GM19328 (cell line): ENCODE data around the gene DNASE2.
A peak's percentile ranks its signal among the peaks of the same experiment; 100 is the strongest.

Experiments
- ATAC-seq: cut with Tn5 transposase; IDR thresholded peaks from one replicate; pipeline ENCODE4 v1.9.1; 2021; ENCODE audit warnings: mild to moderate bottlenecking, moderate library complexity; ENCODE audit not compliant: unreplicated experiment

The DNASE2 gene

DNA sequence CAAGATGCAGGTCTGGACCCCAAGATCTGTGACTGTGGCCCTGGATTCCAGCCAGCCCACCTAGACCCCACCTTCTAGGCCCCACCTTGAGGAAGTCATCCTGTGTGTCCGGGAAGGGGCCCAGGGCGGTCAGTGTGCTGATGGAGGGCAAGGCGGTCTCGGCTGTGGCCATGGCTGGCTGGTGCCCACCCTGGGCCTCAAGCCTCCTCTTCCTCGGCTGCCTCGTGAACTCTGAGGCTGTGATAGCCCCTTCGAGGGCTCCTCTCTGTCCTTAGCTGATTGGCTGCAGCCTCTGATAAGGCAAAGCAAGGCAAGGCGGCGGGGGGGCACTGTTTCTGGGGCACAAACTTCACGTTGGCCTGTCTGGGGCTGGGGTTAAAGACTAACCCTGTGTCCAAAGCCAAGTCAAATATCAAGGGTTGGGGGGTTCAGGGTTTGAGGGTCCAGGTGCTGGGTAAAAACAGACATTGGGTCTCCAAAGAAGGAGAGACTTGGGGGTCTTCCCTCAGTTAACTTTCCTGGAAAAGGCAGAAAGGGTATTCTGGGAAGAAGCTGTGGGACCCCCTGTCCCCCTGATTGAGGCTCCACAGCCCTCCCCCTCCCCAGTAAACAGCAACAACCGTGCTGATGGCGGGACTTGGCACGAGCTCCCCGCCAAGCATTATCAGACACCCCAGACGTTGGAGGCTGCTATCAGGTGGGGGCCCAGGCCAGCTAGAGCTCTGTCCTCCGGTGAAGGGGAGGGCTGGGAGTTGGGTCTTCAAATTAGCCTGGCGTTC is 5.9 kb upstream of the DNASE2 start, which contains the start of gene KLF1:
KLF1 (minus strand) TSS at position 233 of the 779 bp plus-strand sequence; CDS start at position 172, 61 bp downstream.
- no peak for ATAC-seq

GRCh38 chr19:12886651-12886968 is 5.4 kb upstream of the DNASE2 start:
- no peak for ATAC-seq

DNA sequence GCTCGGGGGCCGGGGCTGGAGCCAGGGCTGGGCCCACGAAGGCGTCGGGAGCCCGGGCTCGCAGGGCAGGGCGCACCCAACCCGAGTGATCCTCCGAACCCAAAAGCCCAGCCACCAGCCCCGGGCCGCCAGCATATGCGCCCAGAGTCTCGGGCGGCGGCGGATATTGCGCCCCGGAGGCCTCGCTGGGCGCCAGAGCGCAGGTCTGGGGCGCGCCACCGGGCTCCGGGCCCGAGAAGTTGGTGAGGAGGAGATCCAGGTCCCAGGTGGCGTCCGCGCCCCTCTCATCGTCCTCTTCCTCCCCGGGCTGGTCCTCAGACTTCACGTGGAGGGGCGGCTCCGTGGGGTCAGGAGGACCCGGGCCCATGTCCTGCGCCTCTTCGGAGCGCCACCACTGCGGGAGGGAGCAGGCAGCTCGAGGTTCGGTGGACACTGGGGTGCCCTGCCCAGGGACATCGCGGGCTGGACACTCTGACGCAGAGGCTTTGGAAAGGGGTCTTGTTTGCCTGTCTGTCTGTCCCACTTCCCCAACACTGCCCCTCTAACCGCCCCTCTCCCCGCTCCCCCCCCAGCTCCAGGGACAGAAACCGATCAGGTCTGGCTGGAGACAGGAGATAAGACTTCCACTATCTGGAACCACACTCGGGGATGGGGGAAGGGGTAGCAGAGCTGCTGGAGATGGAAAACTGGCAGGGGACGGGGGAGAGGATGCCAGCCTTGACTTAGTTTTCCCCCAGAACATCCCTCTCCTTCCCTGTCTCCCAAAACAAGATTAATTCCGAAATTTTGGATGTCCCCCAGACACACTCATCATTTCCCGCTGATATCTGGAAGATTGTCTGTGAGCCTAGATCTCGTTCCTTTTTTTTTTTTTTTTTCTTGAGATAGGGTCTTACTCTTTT is 4.8 kb upstream of the DNASE2 start:
- ATAC-seq, result no peak

DNA sequence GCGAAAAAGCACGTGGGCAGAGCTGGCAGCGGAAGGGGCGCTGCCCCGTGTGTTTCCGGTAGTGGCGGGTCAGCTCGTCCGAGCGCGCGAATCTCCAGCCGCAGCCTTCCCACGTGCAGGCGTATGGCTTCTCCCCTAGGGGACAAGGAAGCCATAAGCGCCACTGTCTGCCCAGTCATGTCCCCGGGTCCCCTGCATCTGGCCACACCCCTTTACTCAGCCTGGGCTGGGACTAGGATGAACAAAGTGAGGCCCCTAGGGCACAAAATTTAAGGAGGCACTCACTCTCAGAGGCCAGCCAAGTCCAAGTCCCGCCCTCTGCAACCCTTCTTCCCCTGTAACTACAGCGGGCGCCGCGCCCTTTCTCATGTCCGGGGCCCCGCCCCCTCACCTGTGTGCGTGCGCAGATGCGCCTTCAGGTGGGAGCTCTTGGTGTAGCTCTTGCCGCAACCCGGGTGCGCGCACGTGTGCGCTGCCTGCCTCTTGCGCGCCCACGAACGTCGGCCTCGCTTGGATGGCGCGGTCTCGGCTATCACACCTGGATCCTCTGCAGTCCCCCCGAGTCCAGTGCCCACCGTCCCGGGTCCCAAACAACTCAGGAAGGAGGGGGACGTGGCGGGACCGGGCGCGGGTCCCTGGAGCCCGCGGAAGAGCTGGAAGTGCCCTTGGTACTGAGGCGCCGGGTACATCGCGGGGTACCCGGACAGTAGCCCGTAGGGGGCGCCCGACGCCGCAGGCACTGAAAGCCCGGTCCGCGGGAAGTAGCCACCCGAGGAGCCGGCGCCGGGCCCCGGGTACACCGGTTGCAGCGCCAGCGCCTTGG is 3.9 kb upstream of the DNASE2 start:
- ATAC-seq, result peak; percentile 32

GRCh38 chr19:12884627-12884925 is 3.3 kb upstream of the DNASE2 start:
- no peak for ATAC-seq

GRCh38 chr19:12884202-12884601 is 3.0 kb upstream of the DNASE2 start:
- ATAC-seq, result no peak

GRCh38 chr19:12882589-12882988 is 1.3 kb upstream of the DNASE2 start:
- ATAC-seq, result no peak

- no peak for ATAC-seq
Measured at GRCh38 chr19:12880551-12881171, 588 bp downstream of the DNASE2 start.

DNA sequence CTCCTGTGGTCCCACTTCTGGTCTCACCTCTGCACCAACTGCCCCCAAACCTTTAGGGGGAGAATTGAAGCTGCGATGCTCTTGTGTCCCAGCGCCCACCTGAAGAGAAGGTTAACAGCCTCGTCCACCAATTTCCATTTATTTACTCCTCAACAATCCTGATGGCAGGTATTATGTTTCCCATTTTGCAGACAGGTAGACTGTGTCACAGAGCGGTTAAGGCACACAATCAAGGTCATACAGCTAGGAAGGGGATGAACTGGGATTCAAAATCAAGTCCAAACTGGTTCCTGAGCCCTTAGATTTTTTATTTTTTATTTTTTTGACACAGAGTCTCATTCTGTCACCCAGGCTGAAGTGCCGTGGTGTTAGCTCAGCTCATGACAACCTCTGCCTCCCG is 6.2 kb downstream of the DNASE2 start:
- ATAC-seq, result no peak

DNA sequence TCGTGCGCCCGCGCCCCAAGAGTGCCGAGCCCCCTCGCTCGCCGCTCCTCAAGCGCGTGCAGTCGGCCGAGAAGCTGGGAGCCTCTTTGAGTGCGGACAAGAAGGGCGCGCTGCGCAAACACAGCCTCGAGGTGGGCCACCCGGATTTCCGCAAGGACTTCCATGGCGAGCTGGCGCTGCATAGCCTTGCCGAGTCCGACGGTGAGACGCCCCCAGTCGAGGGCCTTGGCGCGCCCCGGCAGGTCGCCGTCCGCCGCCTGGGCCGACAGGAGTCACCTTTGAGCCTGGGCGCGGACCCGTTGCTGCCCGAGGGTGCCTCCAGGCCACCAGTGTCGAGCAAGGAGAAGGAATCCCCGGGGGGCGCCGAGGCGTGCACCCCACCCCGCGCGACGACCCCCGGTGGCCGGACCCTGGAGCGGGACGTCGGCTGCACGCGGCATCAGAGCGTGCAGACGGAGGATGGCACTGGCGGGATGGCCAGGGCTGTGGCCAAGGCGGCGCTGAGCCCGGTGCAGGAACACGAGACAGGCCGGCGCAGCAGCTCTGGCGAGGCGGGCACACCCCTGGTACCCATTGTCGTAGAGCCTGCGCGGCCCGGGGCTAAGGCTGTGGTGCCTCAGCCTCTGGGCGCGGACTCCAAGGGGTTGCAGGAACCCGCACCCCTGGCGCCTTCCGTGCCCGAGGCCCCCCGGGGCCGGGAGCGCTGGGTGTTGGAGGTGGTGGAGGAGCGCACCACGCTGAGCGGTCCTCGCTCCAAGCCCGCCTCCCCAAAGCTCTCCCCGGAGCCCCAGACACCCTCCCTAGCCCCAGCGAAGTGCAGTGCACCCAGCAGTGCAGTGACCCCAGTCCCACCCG is 7.1 kb downstream of the DNASE2 start:
- ATAC-seq, result no peak

DNA sequence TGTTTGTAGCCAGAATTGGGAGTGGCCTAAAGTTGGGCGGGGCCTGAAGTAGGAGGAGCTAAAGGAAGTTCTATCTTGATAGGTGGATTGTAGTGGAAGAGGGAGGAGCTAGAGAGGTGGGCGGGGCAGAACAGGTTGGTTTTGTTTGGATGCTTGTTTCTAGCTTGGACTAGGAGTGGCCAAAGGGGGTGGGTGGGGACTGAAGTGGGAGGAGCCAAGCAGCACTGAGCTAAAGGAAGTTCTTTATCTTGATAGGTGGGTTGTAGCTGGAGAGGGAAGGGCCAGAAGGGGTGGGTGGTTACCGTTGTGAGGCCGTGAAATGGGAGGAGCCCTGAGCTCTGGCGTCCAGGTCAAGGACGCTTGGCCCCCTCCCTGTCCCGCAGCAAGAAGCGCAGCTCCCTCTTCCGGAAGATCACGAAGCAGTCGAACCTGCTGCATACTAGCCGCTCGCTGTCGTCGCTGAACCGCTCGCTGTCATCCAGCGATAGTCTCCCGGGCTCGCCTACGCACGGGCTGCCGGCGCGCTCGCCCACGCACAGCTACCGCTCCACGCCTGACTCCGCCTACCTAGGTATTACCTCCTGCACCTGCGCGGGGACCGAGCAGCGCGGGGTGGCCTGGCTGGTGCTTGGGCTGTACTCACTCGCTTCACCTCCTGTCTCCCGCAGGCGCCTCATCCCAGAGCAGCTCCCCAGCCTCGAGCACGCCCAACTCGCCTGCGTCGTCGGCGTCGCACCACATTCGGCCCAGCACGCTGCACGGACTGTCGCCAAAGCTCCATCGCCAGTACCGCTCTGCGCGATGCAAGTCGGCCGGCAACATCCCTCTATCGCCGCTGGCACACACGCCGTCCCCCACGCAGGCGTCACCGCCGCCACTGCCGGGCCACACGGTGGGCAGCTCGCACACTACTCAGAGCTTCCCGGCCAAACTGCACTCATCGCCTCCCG is 8.0 kb downstream of the DNASE2 start:
- no peak for ATAC-seq

DNA sequence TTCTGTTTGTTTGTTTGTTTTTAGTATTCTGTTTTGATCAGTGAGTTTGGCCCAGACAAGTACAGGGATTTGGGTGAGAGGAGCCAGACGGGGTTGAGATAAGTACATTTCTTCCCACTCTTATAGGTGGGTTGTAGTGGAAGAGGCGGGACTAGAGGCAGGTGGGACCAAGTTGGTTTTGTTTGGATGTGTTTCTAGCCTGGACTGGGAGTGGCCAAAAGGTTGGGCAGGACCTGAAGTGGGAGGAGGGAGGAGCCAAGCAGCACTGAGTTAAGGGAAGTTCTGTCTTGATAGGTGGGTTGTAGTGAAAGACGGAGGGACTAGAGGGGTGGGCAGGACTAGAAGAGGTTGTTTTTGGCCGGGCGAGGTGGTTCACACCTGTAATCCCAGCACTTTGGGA is 9.0 kb downstream of the DNASE2 start:
- no peak for ATAC-seq

DNA sequence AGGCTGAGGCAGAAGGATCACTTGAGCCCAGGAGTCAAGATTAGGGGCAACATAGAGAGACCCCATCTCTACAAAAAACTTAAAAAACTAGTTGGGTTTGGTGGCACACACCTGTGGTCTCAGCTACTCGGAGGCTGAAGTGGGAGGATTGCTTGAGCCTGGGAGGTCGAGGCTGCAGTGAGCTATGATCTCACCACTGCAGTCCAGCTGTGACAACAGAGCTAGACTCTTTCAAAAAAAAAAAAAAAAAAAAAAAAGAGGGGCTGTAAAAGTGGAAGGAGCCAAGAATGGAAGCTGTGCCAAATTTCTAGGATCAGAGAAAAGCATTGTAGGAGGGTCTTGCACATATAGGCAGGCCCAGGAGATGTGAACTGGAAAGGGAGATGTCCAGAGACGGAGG is 9.6 kb downstream of the DNASE2 start:
- ATAC-seq, result no peak

DNA sequence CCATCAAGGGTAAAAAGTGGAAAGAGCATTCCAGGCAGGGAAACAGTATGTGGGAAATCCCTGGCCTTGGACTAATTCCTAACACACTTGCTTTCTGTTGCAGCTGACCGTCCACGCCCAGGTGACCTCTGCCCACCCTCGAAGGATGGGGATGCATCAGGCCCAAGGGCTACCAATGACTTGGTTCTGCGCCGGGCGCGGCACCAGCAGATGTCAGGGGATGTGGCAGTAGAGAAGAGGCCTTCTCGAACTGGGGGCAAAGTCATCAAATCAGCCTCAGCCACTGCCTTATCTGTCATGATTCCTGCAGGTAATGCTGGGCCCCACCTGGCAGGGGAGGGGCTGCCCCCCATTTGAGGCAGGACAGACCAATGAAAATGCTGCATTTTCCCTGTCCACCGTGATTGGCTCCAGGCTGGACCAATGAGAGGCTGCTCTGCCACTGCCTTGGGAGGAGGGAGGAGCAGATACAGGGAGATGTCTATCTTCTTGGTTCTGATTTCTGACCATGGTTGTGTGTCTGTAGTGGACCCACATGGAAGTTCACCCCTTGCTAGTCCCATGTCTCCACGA is 12.6 kb downstream of the DNASE2 start:
- ATAC-seq, result no peak

DNA sequence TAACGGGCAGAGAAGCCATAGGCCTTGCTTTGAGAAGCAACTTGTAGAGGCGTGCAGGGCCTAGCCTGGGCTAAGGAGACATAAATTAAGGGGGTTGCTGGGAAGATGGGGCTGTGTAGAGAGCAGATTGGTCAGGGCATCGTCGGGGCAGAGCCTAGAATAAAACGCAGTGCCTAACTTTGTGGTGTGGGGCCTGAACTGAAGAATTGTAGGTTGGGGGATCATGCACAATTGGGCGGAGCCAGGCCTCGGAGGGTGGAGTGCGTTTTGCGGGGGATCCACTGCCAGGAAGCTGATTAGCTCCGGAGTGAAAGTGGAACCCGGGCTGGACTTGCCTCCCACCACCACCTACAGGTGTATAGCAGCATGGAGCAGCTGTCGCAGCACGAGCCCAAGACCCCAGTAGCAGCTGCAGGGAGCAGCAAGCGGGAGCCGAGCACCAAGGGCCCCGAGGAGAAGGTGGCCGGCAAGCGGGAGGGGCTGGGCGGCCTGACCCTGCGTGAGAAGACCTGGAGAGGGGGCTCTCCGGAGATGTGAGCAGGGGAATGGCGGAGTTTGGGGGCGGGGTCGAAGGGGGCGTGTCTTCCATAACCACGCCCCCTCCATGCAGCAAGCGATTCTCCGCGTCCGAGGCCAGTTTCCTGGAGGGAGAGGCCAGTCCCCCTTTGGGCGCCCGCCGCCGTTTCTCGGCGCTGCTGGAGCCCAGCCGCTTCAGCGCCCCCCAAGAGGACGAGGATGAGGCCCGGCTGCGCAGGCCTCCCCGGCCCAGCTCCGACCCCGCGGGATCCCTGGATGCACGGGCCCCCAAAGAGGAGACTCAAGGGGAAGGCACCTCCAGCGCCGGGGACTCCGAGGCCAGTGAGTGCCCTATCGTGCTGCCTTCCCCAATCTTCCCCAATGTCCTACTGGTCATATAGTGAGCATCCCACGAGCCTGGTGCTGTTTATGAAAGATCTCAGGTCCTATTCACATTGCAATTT is 13.8 kb downstream of the DNASE2 start:
- no peak for ATAC-seq

DNA sequence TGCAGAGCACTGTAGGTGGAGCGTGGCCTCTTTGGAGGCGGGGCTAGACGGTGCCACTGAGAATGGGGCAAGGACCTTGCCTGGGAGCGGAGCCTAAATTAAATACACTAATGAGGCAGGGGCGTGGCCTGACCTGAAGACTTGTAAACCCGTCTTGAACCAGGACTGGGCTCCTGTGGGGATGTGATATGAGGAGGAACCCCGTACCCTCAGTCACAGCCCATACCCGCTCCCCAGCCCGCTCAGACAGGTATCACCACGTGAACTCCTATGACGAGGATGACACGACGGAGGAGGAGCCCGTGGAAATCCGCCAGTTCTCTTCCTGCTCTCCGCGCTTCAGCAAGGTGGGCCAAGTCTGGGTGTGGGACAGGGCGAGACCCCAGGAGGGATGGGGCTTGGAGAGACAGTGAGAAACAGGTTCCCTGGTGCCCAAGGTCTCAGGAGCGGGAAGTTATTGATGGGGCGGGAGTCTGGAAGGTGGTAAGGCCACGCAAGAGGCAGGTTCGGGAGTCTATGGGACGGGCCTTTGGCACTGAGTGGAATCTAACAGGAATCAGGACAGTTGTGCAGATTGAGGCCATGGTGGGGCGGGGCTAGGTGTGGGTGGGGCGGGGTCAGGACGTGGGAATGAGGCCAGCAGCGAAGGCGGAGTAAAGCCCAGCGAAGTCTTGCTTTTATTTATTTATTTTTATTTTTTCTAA is 14.7 kb downstream of the DNASE2 start:
- no peak for ATAC-seq
